HG03108 (cell line): ENCODE measurements around the gene LEAP2.

Experiments
- ATAC-seq: cut with Tn5 transposase; IDR thresholded peaks from one replicate; pipeline ENCODE4 v1.9.1; 2021; ENCODE audit warnings: moderate library complexity; ENCODE audit not compliant: unreplicated experiment

The LEAP2 gene, protein sequence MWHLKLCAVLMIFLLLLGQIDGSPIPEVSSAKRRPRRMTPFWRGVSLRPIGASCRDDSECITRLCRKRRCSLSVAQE

DNA sequence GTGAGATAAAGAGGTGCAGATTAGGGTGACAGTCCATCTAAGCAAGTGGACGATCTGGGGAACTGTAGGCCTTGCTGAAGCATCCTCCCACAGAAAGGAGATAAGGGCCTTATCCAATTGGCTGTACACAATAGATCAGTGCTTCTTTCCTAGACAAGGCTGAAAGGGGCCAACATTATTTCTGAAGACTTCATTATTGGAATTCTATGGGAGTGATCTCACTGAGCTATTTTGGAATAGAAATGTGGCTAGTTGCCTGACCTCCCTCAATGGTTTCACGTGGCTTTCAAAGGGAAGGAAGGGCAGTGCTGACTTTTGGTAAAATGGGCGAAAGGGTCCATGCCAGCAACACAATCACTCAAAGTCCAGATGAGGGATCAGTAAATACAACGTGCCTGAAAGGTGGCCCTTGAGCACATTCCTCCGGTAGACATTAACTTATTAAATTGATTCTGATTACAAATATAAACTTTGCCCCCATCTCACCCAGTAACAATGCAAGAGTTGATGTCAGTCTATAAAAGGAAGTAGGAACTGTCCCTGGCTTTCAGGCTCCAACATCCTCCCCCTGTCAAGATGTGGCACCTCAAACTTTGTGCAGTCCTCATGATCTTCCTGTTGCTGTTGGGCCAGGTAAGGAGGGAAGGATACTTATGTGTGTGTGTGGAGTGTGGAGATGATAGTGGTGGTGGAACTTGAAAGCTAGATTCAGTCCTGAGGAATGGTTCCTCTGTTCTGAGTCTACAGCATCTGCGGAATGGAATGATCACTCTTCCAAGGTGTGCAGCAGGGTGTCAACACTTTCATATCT is at the start of gene LEAP2:
TSS of gene LEAP2 (plus strand) at position 550 of the 811 bp plus-strand sequence. CDS start at position 577, 27 bp downstream.
- no peak for ATAC-seq

DNA sequence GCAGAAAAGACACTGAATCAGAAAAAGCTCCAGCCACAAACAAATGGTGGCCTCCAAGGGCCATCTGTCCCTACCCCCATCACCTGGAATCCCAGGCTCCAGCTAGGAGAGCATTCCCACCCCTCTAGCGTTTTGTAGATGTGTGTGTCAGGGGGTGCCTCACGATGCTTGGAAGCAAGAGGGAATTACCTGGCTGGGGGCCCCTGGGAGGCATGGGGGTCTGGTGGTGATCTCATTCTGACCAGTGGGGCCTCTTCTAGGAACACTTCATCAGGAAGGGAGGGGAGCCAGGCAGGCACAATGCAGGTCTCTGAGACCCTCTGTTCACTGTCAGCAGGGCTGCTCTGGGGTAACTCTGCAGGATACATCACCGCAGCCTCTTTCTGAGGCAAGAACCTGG is 49.0 kb upstream of the LEAP2 start:
- no peak for ATAC-seq

DNA sequence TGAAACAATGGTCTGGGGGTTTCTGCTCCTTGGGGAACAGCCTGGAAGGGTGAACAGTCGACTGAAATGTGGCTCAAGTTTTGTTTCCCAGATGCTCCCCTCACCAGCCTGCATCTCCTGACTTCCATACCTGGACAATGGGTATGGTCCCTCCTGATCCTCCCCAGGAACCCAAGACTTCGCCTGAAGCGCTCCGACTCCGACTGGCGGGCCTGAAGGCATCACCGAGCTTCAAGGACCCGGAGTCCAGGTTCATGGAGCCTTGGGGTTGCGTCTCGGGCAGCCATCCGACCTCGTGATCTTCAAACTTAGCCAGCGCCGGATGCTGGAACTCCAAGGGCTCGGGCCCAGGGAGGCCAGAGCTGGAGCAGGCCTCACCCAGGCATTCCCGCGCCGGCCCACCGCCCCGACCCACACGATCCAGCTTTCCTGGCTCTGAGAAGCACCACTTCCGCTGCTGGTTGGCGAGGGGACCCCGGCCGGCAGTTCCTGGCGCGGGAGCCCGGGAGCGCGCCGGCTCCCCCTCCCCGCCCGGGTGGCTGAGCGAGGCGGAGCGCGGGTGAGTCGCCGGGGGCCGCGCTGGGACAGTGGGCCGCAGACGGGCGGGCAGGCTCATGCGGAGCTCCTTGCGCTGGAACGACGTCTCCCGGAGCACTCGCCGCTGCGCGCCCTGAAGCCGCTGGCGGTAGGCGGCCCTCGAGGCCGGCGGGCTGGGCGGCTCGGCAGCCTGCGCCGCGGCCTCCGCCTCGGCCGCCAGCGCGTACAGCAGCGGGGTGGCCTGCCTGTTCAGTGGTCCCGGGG is 48.2 kb upstream of the LEAP2 start:
- ATAC-seq: no peak

DNA sequence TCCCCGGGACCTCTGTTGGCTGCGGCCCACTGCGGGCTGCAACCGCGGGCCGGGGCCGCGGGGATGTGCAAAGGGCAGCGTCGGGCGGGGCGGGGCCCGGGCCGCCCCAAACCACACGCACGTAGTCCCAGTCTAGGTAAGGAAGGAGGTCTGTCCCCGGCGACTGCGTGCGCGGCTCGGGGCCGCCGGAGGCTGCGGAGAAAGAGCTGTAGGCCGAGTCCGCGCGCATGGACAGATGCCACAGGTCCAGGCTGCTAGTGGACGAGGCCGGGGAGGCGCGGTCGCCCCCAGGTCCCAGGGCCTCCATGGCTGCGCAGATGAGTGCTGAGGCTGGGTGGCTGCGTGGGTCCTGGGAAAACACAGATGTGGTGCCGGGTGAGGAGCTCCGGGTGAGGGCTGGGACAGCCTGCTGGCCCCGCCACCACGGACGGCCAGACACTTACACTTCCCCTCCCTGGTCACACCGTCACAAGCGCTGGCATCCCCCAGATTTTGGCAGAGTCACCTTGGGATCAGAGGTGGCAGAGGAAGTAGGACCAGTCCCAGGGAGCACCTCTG is 47.6 kb upstream of the LEAP2 start:
- ATAC-seq: no peak

DNA sequence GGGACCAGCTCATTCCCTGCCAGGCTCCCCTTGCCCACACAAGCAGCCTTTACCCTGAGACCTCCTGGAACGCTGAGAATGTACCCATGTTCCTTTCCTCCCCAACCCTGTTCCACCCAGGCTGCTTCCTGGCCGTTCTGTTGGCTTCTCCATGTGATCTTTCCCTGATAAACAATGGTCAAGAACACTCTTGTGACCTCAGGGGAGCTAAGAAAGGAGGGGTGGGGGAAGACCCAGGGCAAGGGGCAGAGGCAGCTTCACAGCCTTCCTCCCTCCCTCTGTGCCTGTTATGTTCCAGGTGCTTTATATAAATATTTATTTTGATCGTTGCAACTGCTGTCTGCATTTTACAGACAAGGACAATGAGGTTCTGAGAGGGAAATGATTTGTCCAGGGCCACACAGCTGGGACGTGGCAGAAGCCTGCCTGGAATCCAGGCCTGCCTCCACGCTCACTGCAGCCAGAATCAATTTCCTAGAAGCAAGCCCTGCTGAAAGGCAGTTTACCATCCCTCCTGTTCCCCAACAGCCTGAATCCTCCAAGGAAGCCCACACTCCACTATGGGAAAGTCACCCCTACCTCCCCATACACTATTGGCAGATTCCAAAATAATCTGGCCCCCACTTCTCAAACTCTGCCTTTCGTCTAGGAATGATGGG is 46.9 kb upstream of the LEAP2 start:
- no peak for ATAC-seq

DNA sequence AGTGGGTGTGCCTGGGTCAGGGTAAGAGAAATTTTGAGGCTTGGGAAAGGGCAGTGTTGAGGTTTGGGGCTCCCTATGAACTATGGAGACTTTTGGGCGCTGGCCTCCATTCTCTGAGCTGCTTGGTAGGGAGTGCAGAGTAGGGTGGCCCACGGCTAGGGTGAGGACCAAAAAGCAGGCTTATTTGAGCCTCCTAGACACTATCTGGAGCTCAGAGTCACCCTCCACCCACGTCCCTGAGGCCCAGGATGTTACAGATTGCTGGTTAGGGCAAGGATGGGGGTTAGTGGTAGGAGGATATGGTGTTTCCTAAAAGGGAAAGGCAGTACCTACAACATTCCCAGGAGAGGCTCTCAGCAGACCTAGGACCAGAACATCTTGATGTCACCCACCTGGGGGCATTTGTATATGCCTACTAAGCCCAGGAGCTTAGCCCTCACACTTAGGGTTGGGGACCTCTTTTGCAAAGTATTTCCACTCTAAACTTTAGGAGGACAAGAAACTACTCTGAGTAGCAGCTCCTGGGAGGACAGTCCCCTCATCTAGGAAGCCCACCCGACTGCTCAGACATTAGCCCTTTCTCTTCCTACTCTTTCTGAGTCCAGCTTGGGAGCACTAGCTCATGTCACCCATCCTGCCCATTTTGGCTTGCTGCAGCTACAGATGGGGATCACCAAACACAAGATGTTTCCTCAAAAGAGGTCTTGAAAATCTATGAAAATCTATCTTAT is 45.4 kb upstream of the LEAP2 start:
- ATAC-seq: no peak

DNA sequence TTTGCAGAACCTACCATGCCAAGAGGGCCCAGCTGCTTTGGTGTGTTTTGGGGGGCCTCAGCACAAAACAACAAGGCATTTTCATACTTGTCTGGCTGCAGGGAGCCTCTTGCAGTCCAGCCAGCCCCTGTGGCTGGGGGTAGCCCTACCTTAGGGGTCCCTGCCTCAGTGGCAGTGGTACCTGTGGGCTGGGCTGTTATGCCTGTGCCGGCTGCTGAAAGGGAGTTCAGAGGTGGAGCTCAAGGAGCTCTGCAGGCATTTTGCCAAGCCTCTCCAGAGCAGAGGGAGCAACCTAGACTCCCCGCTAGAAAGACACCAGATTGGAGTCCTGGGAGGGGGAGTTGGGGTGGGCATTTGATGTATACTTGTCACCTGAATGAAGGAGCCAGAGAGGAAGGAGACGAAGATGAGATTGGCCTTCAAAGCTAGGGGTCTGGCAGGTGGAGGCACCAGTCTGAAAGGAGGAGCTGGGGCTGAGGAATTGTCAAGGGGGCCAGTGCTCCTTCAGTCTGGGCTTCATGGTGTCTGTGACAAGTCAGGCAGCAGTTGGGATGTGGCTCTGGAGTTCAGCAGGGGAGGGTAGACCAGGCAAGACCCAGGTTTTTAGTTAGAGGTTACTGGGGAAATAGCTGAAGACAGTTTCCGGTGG is 44.5 kb upstream of the LEAP2 start:
- no peak for ATAC-seq

DNA sequence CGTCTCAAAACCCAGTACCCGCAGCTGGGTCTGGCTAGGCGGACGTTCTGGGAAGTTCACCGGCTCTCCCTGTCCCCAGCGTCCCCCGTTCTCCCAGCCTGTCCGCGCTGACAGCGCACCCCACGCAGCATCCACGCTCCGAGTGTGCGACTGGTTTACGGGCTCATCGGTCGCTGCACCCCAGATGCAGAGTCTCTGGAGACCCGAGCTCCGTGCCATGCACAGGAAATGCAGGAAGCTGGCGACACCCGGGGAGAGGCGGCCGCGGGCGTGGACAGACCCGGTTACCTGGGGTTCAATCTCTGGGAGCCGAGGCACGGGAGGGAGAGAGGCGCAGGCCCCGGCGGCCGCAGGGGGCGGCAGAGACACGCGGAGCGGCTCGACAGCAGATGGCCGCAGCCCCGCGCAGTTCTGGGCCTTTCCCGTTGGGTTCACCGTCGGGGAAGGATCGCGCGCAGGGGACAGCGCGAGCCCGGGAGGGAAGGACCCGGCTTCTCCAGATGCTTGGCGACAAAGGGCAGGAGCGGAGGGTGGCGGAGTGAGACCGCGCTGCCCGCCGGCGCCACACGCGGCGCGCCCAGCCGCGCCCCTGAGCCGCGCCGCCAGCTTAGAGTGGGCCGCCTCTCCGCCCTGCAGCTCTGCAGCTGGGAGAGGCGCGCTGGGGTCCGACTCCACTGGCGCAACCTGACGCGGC is 43.6 kb upstream of the LEAP2 start:
- ATAC-seq: peak; percentile 76

DNA sequence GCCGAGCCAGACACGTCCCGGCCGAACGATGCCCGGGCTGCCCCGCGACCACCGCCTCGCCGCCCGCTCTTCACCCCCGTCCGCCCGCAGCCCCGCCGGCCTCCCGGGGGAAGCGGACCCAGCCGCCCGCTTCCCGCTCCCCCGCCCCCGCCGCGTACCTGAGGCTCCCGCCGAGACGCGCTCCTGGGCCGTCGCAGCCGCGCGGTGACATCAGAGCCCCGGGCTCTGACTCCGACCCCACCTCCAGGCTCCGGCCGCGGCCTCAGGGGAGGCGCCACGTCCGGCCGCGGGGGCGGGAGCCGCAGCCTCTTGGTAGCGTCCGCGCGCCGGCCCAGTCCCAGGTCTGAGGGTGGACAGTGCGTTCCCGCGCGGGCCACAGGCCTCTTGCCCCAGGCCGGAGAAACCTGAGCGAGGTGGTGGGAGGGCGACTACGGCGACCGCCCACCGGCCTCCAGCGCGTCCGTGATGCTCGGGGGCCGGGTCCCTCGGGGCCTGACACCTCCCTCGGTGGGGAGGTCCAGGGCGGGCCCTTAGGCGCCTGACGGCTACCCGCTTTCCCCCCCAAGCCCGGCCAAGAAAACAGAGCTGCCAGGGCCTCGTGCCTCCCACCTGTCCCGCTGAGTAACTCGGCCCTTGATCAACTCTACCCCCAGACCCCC is 42.9 kb upstream of the LEAP2 start, which contains the start of gene SHROOM1:
TSS of gene SHROOM1 (minus strand) at position 212 of the 659 bp plus-strand sequence. CDS start 4,507 bp downstream, outside the sequence.
- peak; percentile 58 for ATAC-seq

DNA sequence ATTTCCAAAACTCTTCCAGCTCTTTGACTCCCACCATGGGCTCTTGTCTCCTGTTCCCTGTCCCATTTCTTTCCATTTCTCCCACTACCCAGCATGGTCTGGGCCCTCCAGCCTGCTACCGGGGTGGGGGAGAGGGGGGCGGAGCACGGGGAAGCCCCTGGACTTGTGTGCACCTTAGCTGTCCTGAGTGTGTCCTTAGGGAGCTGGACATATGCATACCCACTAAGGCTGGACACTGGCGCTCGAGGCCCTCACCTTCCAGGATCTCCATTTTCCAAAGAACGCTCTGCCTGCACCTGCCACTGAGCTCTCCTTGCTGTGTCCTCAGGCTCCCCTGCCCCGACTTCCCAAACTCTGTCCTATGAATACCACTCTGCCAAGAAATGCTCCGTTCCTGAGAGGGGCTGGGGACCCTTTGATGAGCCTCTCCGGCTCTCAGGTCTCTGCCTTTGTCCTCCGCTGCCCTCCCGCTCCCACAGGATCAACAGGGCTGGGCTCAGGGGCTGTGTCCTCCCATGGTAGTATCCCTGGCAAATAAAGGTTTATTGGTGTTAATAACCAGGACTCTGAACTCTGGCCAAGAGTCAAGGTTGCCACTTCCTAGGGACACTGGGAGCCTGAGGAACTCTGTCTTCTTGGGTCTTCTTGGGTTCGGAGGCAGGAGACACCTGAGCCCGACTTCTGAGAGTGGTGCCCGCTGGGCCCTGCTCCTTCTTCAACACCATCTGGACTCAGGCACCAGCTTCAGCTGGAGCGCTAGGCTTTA is 42.2 kb upstream of the LEAP2 start:
- ATAC-seq: no peak

DNA sequence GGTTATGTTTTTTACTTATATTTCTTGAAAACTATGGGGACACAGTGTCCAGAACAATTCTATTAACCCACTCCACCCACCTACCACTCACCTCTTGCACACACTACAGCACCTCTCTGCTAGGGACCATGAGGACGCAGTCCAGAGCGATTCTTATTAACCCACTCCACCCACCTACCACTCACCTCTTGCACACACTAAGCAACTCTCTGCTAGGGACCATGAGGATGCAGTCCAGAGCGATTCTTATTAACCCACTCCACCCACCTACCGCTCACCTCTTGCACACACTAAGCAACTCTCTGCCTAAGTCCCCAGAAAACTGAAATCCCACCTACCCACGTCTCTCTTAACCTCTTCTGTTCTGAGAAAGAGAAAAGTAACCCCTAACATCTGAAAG is 40.9 kb upstream of the LEAP2 start:
- ATAC-seq: no peak

DNA sequence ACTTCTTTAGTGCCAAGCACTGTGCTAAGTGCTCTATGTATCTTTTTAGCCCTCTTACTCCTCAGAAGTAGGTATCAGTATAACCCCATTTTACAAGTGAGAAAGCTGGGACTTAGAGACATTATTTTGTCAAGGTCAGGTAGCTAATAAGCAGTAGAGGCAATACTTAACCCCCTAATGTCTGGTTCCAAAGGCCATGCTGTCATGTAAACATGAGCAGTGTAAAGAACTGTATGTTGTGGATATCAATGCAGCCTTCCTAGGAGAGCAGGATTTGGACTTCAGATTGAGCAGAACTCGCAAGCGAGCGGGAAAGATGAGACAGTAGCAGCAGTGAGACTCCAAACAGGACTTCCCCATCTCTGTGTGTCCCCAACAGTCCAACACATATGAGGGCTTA is 39.4 kb upstream of the LEAP2 start:
- no peak for ATAC-seq

DNA sequence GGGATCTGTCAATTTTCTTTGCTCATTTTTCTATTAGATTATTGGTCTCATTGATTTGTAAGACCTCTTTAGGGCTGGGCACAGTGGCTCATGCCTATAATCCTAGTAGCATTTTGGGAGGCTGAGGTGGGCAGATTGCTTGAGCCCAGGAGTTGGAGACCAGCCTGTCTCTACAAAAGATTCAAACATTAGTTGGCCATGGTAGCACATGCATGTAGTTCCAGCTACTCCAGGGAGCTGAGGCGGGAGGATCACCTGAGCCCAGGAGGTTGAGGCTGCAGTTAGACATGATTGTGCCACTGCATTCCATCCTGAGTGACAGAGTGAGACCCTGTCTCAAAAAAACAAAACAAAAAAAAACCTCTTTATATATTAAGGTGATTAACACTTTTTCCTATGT is 36.6 kb upstream of the LEAP2 start:
- no peak for ATAC-seq

DNA sequence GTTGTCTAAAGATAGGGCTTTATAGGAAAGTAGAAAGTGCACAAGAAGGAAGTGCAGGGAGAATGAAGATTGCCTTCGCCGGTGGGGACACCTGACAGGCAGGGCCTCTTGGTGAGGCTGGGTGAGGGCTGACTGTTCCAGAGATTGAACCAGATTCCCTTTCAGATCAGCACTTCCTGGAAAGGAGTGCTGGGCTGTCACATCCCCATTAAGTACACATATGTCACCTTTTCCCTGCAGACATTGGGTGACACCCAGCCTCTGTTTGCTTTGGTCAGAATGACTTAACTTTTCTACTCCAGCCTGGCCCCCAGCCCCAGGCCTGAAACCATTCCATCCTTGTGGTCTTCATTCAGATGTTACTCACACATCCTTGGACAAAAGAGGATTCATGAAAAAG is 35.6 kb upstream of the LEAP2 start:
- no peak for ATAC-seq

DNA sequence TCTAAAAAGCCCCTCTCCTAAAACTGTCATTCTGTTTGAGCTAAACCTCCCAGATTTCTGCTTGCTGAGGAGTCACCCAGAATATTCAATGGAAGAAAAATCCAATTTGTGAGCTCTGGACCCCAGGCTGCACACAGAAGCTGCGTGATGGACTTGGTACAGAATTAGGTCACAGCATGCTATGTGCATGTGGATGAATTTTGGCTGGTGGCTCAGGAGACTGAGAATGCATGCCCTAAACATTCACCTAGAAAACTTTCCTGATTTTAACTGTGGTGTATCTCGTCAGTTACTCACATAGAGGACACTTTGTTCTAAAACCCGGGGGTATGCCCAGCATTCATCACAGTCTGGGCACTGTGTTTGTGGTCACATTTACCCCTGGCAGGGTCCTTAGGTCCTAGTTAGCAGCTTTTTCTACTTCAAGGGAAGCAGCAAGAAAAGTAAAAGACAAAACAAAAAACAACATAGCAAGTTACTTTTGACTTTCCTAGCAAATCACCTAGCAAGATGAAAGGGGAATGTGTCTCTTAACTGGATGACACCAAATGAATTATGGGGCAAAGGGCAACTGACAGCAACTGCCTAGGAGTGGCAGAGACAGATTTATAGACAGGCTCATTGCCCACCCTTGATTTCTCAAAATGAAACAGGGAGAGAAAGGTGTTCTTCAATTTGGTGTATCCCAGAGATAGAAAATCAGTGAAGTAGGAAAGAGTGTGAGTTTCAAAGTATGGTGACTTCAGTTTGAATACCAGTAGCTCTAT is 34.8 kb upstream of the LEAP2 start:
- no peak for ATAC-seq

DNA sequence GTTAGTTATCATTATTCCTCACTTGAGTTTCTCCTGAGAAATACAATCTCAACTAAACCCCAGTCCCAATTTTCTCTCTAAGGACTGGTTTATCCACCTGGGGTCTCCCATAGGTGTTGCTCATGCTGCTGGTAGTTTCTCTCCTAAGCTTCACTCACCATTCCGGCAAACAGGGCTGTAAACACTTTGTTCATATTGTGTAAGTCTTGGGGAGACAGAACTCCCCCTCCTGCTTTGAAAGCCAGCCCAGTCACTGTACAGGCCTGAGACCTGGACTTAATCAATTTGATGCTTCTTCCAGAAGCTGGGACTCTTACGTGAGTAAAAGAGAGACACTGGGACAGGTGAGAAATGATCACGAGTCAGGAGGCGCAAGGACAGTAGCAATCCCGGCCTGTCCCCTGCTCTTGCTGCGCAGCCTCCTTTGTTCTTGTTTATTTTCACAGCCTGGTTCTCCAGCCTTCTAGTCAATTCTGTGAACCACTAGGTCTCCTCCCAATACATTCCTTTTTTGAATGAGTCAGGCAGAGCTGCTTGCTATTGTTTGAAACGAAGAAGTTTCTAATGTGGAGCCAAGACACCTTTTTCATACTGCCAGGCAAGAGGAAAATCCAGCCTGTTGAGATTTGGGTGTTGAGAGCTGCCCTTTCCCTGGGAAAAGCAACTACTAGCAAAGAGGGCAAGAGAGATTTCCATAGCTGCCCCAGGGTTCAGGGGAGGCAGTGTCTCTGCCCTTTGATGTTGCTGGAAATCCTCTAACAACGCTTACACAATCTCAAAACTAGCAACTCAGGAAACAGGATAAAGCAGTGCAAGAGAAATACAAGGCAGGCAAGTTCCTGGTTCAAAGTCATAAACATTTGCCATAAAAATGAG is 33.8 kb upstream of the LEAP2 start:
- no peak for ATAC-seq
